ENCODE measurements around the gene S100Z. TPM values are rescaled to one million over a fixed set of nuclear protein-coding genes. Genes with fewer than 3 reads are reported as not detected.
"Not testable (repeated sequence)": the region's sequence is repeated elsewhere in the genome, so short reads cannot be mapped to it uniquely, and the experiment has no call there.

Gene S100Z
- total RNA-seq: 1 to 10 TPM; 2.5 to 2.6 TPM

GRCh38 chr5:76849419-76850291 is at the start of gene S100Z:
Gene S100Z, plus strand, starts transcription at chr5:76850014. Its CDS starts 25,346 bp downstream, at chr5:76875360.
- CTCF ChIA-PET: interaction anchor here (0.8 to 2.1 kb wide), 6 partner anchors 19 to 167 kb away, joined by 3 to 9 read pairs (median 4); partner anchors contain the start of gene F2RL1
- peaks cover 7% of the 10 kb centered on the region for H3K9me3 Mint-ChIP-seq
- peaks cover 4% of the 10 kb centered on the region for H3K27me3 Mint-ChIP-seq
- H3K27ac Mint-ChIP-seq: peak within 1 kb of the TSS; percentile 79
- peaks cover 24% of the 10 kb centered on the region for H3K36me3 Mint-ChIP-seq (ENCODE audit: low read depth)
- peak; percentile 67 for DNase-seq
- POLR2A ChIA-PET: interaction anchor here (0.7 to 2.0 kb wide), 4 partner anchors 25 to 446 kb away, joined by 3 to 11 read pairs (median 6); partner anchors contain the start of gene AGGF1
- peak within 1 kb of the TSS; percentile 53 for H3K4me3 Mint-ChIP-seq
- H3K4me1 Mint-ChIP-seq: peaks cover 50% of the 10 kb centered on the region

- ChIA-PET CTCF (no interaction called here), POLR2A (no interaction called here)
- H3K36me3 Mint-ChIP-seq (ENCODE audit: low read depth): no peaks in the 10 kb centered on the region
- H3K9me3 Mint-ChIP-seq: no peaks in the 10 kb centered on the region
- H3K4me1 Mint-ChIP-seq: no peaks in the 10 kb centered on the region
- no peak overlapping the region for H3K27ac Mint-ChIP-seq
- peaks cover 5% of the 10 kb centered on the region for H3K27me3 Mint-ChIP-seq
- no peak overlapping the region for H3K4me3 Mint-ChIP-seq
- DNase-seq: no peak
Observed at GRCh38 chr5:76800579-76800978, 49.2 kb upstream of the S100Z start.

- Mint-ChIP-seq H3K4me3 (no peak overlapping the region), H3K27me3 (peaks cover 5% of the 10 kb centered on the region), H3K36me3 (ENCODE audit: low read depth) (no peaks in the 10 kb centered on the region), H3K4me1 (peaks cover 4% of the 10 kb centered on the region), H3K9me3 (no peaks in the 10 kb centered on the region), H3K27ac (no peak overlapping the region)
- CTCF ChIA-PET: no interaction called here
- POLR2A ChIA-PET: no interaction called here
- DNase-seq: no peak
Observed at GRCh38 chr5:76801159-76801802, 48.5 kb upstream of the S100Z start.

GRCh38 chr5:76801803-76802195 is 48.0 kb upstream of the S100Z start:
- Mint-ChIP-seq H3K36me3 (ENCODE audit: low read depth) (no peaks in the 10 kb centered on the region), H3K4me1 (peaks cover 6% of the 10 kb centered on the region), H3K27ac (no peak overlapping the region), H3K9me3 (no peaks in the 10 kb centered on the region), H3K27me3 (peaks cover 5% of the 10 kb centered on the region), H3K4me3 (no peak overlapping the region)
- CTCF ChIA-PET: no interaction called here
- DNase-seq: no peak
- POLR2A ChIA-PET: no interaction called here

- CTCF ChIA-PET: no interaction called here
- H3K36me3 Mint-ChIP-seq (ENCODE audit: low read depth): no peaks in the 10 kb centered on the region
- H3K27me3 Mint-ChIP-seq: peaks cover 5% of the 10 kb centered on the region
Observed at GRCh38 chr5:76804266-76804665, 45.5 kb upstream of the S100Z start.

GRCh38 chr5:76805821-76806505 is 43.9 kb upstream of the S100Z start:
- POLR2A ChIA-PET: no interaction called here
- Mint-ChIP-seq H3K4me3 (no peak overlapping the region), H3K27ac (no peak overlapping the region), H3K36me3 (ENCODE audit: low read depth) (no peaks in the 10 kb centered on the region), H3K27me3 (peaks cover 5% of the 10 kb centered on the region), H3K4me1 (peaks cover 6% of the 10 kb centered on the region), H3K9me3 (no peaks in the 10 kb centered on the region)
- CTCF ChIA-PET: no interaction called here
- no peak for DNase-seq

More at GRCh38 chr5:76804266-76804665, 45.5 kb upstream of the S100Z start:
- no peak overlapping the region for H3K27ac Mint-ChIP-seq
- DNase-seq: no peak
- POLR2A ChIA-PET: no interaction called here
- H3K4me3 Mint-ChIP-seq: no peak overlapping the region
- peaks cover 6% of the 10 kb centered on the region for H3K4me1 Mint-ChIP-seq
- no peaks in the 10 kb centered on the region for H3K9me3 Mint-ChIP-seq

- ChIA-PET POLR2A (interaction anchor here (1.0 kb wide), 1 partner anchor 11 kb away, joined by 3 read pairs; the partner anchor contains the start of gene F2RL1), CTCF (interaction anchor here (1.6 kb wide), 1 partner anchor 10 kb away, joined by 6 read pairs; no protein-coding TSS in a partner anchor)
- H3K27ac Mint-ChIP-seq: no peak overlapping the region
- no peaks in the 10 kb centered on the region for H3K36me3 Mint-ChIP-seq (ENCODE audit: low read depth)
- no peak overlapping the region for H3K4me3 Mint-ChIP-seq
- H3K27me3 Mint-ChIP-seq: no peaks in the 10 kb centered on the region
- no peak for DNase-seq
- peaks cover 6% of the 10 kb centered on the region for H3K4me1 Mint-ChIP-seq
- H3K9me3 Mint-ChIP-seq: no peaks in the 10 kb centered on the region
Observed at GRCh38 chr5:76807296-76807695, 42.5 kb upstream of the S100Z start.

- Mint-ChIP-seq H3K4me3 (no peak overlapping the region), H3K27me3 (no peaks in the 10 kb centered on the region), H3K36me3 (ENCODE audit: low read depth) (no peaks in the 10 kb centered on the region), H3K27ac (no peak overlapping the region), H3K4me1 (peaks cover 6% of the 10 kb centered on the region), H3K9me3 (no peaks in the 10 kb centered on the region)
- no peak for DNase-seq
- POLR2A ChIA-PET: interaction anchor here (1.0 kb wide), 1 partner anchor 10 kb away, joined by 3 read pairs; the partner anchor contains the start of gene F2RL1
- CTCF ChIA-PET: interaction anchor here (1.6 kb wide), 1 partner anchor 9 kb away, joined by 6 read pairs; no protein-coding TSS in a partner anchor
Observed at GRCh38 chr5:76808141-76808691, 41.6 kb upstream of the S100Z start.

GRCh38 chr5:76809141-76809540 is 40.7 kb upstream of the S100Z start:
- ChIA-PET POLR2A (no interaction called here), CTCF (no interaction called here)
- Mint-ChIP-seq H3K27me3 (no peaks in the 10 kb centered on the region), H3K36me3 (ENCODE audit: low read depth) (no peaks in the 10 kb centered on the region), H3K4me1 (peaks cover 7% of the 10 kb centered on the region), H3K9me3 (no peaks in the 10 kb centered on the region), H3K4me3 (no peak overlapping the region), H3K27ac (no peak overlapping the region)
- DNase-seq: no peak

- no peak overlapping the region for H3K4me3 Mint-ChIP-seq
- no peaks in the 10 kb centered on the region for H3K36me3 Mint-ChIP-seq (ENCODE audit: low read depth)
- H3K27me3 Mint-ChIP-seq: peaks cover under 1% of the 10 kb centered on the region
- DNase-seq: no peak
- no peak overlapping the region for H3K27ac Mint-ChIP-seq
- peaks cover 9% of the 10 kb centered on the region for H3K4me1 Mint-ChIP-seq
- POLR2A ChIA-PET: no interaction called here
- no peaks in the 10 kb centered on the region for H3K9me3 Mint-ChIP-seq
- CTCF ChIA-PET: no interaction called here
Observed at GRCh38 chr5:76810236-76810635, 39.6 kb upstream of the S100Z start.

GRCh38 chr5:76811214-76811613 is 38.6 kb upstream of the S100Z start:
- Mint-ChIP-seq H3K9me3 (no peaks in the 10 kb centered on the region), H3K36me3 (ENCODE audit: low read depth) (no peaks in the 10 kb centered on the region), H3K4me3 (no peak overlapping the region), H3K27ac (no peak overlapping the region), H3K27me3 (peaks cover 9% of the 10 kb centered on the region), H3K4me1 (peaks cover 6% of the 10 kb centered on the region)
- POLR2A ChIA-PET: no interaction called here
- CTCF ChIA-PET: no interaction called here
- DNase-seq: no peak

- DNase-seq; H3K27ac Mint-ChIP-seq; H3K4me3 Mint-ChIP-seq; H3K4me1 Mint-ChIP-seq; CTCF ChIA-PET; H3K9me3 Mint-ChIP-seq; H3K36me3 Mint-ChIP-seq (ENCODE audit: low read depth); POLR2A ChIA-PET: not testable (repeated sequence)
- peaks cover 19% of the 10 kb centered on the region for H3K27me3 Mint-ChIP-seq
Observed at GRCh38 chr5:76812209-76812608, 37.6 kb upstream of the S100Z start.

All from activated CD4-positive, alpha-beta memory T cell treated with anti-CD3 and anti-CD28 coated beads, Interleukin-2, amount 10 ng/mL, durations not matched to agents 7 days and 5 days (primary cell).